Measurements from ENCODE around the gene SRGAP1.
"Not testable (repeated sequence)": the region's sequence is repeated elsewhere in the genome, so short reads cannot be mapped to it uniquely, and the experiment has no call there.

Gene SRGAP1

GRCh38 chr12:63874897-63875480 lies 30.5 kb downstream of the SRGAP1 start:
- DNase-seq: no peak

DNA sequence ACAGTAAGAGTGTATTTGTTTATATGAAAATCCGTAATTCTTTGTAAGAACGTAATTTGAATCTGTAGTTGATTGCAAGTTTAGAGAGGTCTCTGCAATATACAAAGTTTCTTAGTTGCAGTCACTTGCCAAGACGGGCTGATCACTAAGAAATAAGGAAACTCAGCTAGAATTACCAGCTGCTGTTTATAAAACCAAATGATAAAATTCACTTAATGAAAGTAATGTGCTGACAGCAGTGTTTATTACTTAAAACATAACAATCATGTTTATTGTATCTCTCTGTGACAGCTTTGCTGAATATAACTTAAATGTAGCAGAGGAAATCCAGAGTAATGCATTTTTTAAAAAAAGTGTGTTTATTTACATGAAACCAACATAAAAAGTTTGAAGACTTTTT lies 31.2 kb downstream of the SRGAP1 start:
- no peak for DNase-seq

DNA sequence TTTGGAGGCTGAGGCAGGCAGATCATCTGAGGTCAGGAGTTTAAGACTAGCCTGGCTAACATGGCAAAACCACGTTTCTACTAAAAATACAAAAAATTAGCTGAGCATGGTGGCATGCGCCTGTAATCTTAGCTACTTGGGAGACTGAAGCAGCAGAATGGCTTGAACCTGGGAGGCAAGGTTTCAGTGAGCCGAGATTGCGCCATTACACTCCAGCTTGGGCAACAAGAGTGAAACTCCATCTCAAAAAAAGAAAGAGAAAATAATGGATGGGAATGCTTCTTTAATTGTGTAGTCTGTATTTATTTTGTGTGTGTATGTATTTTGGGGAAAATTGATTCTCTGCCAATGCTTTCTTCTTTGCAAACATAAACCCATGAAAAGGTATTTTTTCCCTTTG lies 32.5 kb downstream of the SRGAP1 start:
- DNase-seq: no peak

DNA sequence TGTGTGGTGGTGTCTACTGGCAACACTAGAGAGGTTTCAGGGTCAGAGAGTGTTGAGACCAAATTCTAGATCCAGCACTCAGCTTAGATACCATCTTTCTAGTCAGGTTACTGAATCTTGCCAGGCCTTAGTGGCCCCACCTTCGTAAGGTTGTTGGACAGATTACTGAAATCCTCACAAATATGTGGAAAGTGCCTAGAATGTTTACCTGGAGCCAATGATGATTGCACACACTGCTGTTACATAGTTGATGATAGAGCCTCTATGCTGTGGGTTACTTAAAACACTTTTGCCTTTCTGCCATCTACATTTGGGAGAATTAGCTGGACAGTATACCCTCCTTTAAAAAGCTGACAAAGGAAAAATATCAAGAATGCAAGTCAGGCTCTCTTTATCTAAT lies 33.2 kb downstream of the SRGAP1 start:
- no peak for DNase-seq

- not testable (repeated sequence) for DNase-seq
These were observed 35.7 kb downstream of the SRGAP1 start for GRCh38 chr12:63880235-63880634.

GRCh38 chr12:63880742-63881263 lies 36.3 kb downstream of the SRGAP1 start:
- DNase-seq: no peak

GRCh38 chr12:63882844-63883243 lies 38.3 kb downstream of the SRGAP1 start:
- DNase-seq: no peak

DNA sequence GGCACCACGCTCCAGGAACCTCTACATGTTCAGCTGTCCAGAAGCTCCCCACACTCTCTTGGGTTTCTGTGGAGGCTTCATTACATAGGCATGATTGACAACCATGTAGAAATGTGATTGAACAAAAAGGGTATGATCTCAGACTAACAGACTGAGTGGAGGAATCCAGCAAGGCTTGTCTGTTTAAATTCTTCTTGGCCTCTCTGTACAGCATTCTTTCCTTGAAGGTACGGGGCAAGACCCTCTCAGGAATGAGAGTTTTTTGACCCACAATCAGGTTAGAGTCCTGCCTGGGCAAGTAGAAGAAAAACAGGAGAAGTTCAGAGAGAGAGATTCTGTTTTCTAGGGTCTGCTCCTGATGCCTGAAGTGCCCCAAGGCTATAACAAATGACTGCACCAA lies 40.9 kb downstream of the SRGAP1 start:
- DNase-seq: no peak

GRCh38 chr12:63888908-63889635 lies 44.6 kb downstream of the SRGAP1 start:
- DNase-seq: peak; percentile 70

GRCh38 chr12:63889721-63890509 lies 45.4 kb downstream of the SRGAP1 start:
- peak; percentile 31 for DNase-seq

DNA sequence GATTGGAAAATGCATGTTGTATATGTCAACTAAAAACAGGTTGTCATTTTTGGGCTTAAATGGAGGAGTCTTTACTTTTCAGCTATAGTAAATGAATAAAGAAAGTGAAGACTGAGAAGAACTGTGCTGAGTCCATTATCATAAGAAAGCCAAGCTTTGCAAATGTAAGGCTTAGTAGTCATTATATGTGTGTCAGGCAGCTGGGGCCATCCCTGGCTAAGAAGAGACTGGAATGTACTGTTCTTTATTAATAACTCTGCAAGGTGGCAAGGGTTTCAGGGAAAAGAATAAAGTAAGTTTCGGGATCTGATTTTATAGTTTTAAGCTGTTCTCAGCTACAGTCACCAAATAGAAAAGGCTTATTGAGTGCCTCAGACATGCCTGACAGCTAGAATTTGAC lies 48.7 kb downstream of the SRGAP1 start:
- DNase-seq: no peak

DNA sequence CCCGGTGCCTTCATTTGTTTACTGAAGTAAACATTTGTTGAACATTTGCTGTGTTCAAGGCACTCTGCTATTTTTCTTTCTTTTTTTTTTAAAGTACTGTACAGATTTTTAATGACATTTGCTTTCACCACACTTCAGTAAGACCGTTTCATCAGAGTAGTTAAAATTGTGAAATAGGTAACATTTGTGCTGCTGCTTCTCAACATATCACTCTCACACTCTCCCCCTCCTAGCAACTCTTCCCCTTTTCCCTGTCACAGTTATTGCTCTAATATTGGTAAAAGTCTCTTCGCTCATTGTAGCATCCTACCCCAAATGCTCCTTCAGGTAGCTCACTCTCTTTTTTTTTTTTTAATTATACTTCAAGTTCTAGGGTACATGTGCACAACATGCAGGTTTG lies 49.6 kb downstream of the SRGAP1 start:
- DNase-seq: no peak

DNA sequence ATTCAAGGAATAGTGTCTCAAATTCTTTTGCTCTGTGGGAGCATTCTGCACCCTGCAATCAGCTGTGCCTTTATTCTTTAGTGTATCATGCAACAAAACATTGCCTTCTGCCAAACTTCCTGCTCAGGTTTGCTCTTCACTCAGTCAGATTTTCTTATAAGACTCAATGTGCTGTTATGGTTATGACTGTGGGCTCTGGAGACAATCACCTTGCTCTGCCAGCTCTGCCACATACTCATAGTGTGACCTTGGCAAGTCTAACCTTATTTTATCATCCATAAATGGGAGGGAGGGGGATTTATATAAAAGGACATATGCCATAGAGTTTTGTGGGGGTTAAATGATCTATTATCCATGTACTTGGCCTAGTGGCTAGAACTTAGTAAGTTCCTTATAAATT lies 51.3 kb downstream of the SRGAP1 start:
- no peak for DNase-seq

GRCh38 chr12:63897931-63898330 lies 53.4 kb downstream of the SRGAP1 start:
- DNase-seq: no peak

GRCh38 chr12:63898764-63899337 lies 54.4 kb downstream of the SRGAP1 start:
- no peak for DNase-seq

GRCh38 chr12:63899396-63899795 lies 54.9 kb downstream of the SRGAP1 start:
- no peak for DNase-seq

GRCh38 chr12:63900922-63901793 lies 56.7 kb downstream of the SRGAP1 start:
- DNase-seq: no peak

DNA sequence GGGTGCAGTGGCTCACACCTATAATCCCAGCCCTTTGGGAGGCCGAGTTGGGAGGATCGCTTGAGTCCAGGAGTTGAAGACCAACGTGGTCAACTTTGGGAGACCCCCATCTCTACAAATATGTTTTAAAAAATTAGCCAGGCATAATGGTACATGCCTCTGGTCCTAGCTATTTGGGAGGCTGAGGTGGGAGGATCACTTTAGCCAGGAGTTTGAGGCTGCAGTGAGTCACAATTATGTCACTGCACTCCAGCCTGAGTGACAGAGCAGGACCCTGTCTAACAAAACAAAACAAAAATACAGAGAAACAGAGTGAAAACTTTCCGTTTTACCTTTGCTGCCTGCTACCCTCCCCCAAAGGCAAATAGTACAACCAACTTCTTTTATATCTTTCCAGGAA lies 60.2 kb downstream of the SRGAP1 start:
- DNase-seq: no peak

DNA sequence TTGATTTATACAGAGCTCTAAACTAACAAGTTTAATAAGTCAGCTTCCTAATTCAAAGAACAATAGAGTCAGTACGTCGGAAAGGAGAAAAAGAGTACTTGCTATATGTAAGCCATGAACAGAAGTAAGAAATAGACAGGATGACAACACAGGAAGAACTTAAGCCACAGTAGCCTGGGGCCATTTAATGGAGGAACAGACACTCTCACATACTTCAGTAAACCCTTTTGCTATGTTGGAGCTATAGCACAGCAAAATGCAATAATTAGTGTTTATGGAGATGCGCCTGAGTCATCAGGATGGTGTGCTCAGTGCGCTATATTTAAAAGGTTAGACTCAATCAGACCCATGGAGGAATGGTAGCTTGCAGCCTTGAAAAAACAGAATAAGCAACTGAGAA lies 61.0 kb downstream of the SRGAP1 start:
- DNase-seq: peak; percentile 95

DNA sequence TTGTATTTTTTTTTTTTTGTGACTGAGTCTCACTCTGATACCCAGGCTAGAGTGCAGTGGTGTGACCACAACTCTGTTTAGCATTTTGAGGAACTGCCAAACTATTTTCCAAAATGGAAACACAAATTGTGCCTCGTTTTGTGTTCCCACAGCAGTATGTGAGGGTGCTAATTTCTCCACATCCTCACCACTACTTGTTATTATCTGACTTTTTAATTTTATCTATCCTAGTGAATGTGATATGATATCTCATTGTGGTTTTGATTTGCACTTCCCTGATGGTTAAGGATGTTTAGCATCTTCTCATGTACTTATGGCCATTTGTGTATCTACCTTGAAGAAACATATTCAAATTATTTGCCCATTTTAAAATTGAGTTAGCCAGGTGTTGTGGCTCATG lies 62.4 kb downstream of the SRGAP1 start:
- no peak for DNase-seq

- DNase-seq: no peak
These were observed 63.1 kb downstream of the SRGAP1 start for GRCh38 chr12:63907561-63907960.

- no peak for DNase-seq
These were observed 65.2 kb downstream of the SRGAP1 start for GRCh38 chr12:63909746-63910145.

Measured in EL (cell line).